Activated CD4-positive, alpha-beta T cell treated with anti-CD3 and anti-CD28 coated beads for 1 hour (primary cell): Measurements from ENCODE around the gene GPX4.

ENCODE experiments used
- DNase-seq: peaks from one replicate; pipeline ENCODE4 v3.0.0-alpha.2; 2020

Gene GPX4

GRCh38 chr19:1154731-1155351 is 51.0 kb downstream of the GPX4 start:
- DNase-seq, result no peak

GRCh38 chr19:1155352-1156304 is 51.8 kb downstream of the GPX4 start:
- no peak for DNase-seq
